Activated gamma-delta T cell treated with anti-CD3 and anti-CD28 coated beads, Interleukin-2, amount 50 U/mL, for 16 hours (primary cell): ENCODE measurements around the gene SMIM43.
"Not testable (repeated sequence)": the region's sequence is repeated elsewhere in the genome, so short reads cannot be mapped to it uniquely, and the experiment has no call there.

Experiments used
- DNase-seq: peaks from one replicate; pipeline ENCODE4 v3.0.0-alpha.2; 2020; ENCODE audit warnings: low read depth

The SMIM43 gene

DNA sequence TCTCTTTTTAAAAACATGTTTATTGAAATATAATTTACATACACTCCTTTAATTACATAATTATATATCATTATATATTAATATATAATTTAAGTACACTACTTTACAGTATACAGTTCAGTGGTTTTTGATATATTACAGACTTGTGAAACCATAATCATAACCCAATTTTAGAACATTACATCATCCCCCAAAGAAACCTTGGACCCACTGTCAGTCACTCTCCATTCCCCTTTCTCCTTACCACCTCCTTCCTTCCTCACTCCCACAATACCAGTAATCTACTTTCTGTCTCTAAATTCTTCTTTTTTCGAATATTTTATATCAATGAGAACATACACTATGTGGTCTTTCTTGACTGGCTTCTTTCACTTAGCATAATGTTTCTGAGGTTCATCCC, 18.2 kb upstream of the SMIM43 start:
- DNase-seq, result no peak

DNA sequence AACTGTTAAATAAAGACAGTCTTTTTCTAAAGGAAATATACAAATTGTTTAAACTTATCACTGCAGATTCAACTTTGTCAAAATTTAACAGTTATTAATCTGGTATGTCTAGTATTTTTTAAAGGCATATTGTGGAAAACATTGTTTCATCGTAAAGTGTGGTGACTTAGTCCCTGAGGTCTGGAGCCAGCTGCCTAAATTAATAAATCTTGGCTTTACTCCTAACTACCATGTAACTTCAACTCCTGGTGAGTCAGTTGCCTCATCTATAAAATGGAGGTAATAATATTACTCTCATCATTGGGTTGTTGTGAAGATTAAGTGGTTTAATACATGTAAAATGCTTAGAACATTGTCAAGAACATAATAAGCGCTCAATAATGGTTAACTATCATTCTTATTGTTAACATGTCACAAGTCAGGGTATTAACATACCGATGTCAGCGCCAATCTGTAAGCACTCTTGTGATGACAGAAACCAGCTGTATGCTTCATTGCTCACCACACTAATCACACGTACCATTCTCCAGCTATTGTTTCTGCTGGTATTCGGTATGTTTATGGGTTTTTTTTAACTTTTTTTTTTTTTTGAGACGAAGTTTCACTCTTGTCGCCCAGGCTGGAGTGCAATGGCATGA, 14.1 kb upstream of the SMIM43 start:
- DNase-seq, result no peak

DNA sequence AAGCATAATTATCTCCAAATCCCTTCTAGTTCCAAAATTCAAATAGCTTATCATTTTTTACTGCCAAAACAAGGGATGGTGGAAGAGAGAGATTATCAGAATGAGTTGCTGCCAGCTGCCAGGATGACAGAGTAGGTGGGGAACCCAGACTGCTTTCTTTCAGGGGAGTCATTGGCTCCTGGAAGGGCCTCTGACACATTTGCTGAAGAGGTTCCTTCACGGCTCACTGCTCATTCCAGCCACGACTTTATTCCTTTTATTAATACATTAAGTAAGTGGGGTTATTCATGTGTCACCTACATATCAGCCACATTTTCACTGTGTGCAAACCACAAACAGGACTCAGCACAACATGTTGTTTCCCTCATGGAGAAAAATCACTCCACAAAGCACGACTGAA, 12.7 kb upstream of the SMIM43 start:
- DNase-seq, result no peak

DNA sequence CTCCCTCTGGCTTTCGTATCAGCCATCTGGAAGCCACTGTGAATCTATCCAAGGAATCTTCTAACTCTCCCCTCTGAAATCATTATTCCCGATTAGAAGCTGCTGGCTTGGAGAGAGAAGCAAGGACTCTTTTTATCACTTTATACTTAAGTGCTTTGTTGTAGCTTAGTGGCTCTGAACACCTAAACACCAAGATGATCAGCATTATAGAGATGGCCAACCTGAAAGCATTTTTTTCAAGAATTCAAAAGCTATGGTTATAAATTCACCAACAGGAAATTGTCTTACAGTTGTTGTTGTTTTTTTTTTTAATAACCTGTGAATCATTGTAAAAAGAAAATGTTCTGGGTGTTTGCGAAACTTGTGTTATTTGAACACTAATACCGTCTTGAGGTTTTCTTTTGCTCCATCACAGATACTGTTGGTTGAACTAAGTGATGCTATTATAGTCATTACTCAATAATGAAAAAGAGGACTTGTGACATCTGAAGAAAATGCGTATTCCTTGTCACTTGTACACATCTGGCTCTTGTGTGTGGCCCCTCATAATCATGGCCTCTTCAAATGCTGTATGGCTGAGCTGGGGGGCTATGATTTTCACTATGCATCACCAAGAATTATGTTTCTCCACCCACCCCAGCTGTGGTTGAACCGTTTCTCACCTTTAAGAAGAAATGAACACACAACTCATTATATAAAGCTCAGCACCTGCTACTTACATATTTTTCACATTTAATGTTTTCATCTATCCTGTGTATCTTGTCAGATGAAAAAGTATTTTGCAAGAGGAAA, 11.8 kb upstream of the SMIM43 start:
- DNase-seq, result no peak

DNA sequence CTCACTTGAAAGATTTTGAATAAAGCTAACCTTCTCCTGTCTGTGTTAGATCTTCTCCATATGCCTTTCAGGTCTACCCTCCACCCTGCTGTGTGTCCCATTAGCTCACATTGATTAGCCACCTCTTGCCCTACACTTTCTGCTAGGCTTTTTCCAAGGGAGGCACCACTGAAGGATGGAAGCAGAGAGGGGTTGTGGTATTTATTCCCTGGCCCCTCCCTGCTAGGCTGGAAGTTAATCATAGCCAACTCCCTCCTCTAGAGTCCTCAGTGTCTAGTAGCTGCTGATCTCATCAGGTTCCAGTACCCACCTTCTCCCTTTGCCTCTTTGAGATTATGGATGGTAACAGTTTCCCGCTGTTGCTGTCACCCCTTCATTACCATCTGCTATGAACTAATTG, 8.9 kb upstream of the SMIM43 start:
- DNase-seq, result no peak

DNA sequence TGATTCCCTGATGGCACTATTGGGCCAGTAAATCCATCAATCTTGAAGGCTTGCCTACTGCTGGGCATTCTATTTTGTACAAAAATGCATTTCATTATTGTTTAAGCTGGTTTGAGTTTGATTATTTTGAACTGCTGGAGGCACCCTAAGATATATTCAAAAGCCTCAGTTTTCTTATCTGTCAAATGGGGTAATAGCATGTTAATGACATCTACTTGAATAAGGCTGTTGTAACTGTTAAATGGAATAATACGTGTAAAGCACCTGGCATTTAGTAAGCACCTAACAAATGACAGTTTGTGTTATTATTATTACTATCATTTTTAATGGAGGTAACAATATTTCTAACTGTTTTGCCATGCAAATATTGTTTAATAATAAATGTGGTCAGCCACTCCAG, 6.9 kb upstream of the SMIM43 start:
- DNase-seq, result no peak

DNA sequence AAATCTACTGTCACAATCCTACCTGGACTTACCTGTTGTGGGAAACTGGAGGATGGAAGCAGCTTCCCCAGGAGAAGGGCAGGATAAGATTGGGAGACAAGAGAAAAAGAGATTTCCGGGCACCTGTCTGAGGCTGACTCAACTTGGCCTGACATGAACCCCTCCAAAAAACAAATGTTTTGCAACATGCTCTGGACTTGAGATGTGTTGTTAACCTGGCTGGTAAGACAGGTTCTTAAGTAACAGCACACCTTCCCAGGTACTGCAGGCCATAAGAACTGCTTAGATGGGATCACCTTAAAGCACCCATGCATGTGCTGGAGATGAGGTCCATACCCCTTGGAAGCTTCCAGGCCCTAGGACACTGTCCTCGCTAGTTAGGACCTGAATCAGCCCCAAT, 4.4 kb upstream of the SMIM43 start:
- no peak for DNase-seq

DNA sequence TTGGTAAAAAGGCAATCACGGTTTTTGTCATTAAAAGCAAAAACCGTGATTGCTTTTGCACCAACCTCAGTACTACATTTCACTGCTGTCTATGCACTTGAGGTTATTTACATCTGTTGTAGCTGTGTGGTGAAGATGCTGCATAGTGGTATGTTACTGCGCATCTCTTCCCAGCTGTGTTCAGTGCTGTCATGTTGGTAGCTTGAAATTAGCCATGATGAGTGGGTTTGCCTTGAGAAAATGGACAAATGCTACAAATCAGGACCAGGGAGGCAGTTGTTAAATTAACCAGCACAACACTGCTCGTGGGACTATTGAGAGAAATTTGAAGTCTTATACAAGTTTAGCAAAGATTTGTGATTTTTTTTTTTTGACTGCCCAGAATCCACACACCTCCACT, 2.2 kb upstream of the SMIM43 start:
- no peak for DNase-seq

DNA sequence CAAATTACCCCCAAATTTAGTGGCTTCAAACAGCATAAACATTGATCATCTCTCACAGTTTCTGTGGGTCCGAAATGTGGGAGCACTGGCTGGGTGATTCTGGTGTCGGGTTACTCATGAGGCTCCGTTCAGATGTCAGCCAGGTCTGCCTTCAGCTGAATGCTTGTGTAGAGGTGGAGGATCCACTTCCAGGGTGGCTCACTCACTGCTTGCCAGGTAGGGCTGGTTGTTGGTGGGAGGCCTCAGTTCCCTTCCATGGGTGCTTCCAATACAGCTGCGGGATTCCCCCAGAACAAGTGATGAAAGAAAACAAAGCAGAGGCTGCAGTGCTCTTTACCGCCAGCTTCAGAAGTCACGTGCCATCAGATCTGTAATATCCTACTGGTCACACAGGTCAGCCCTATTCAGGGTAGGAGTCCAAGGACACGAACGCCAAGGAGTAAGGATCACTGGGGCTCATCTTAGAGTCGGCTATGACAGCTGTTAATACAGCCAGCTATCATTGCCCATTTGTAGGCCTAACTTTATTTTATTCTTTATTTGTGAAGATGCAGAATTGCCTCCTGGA, 1.1 kb upstream of the SMIM43 start:
- no peak for DNase-seq

DNA sequence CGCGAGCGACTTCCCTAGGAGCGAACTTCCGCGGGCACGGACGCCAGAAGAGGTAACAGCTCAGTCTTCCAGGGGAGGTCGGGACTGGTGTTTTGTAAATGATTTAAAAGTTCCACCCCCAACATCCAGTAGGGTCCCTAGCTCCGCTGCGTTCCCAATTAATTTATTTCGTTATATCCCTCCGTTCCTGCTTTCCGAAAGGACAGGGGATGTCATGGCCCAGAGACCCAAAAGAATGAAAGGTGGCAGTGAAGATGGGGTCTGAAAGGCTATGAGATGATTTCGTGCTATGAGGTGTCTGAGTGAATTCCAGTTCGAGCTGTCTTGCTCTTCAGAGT, 373 bp upstream of the SMIM43 start:
- no peak for DNase-seq

DNA sequence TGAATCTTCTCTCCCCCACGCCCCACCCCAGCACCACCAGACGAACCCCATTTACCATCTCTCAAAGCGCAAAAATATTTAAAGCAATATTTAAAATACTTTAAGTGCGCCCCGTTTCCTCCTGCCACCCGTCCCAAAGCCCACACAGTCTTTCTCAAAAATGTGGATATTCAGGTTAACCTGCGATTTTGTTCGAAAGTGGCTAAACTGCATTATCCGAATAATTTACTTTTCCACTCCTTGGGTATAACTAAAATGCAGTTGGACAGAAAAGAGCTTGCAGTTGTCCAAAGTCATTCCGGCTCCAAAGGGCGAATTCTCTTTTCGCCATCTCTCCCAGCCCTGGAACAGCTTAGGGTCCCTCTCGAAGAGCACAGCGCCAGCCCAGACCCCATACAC, 662 bp downstream of the SMIM43 start:
- no peak for DNase-seq

DNA sequence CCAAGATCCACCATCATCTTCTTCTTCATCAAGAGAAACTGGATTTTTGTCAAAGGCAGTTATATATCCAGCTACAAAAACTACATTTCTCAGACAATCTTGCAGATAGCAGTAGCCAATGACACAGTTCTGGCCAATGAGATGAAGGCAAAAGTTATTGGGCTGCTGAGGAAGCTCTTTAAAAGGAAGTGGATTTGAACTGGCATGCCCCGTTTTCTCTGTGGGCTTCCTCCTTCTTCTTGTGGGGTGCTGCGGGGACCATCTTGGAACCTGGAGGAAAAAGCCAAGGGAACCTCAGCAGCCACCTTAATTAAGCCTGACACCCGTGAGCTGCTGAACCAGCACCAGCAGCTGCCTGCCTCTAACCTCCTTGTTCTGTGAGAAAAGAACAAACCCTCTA, 4.8 kb downstream of the SMIM43 start:
- DNase-seq, result no peak

DNA sequence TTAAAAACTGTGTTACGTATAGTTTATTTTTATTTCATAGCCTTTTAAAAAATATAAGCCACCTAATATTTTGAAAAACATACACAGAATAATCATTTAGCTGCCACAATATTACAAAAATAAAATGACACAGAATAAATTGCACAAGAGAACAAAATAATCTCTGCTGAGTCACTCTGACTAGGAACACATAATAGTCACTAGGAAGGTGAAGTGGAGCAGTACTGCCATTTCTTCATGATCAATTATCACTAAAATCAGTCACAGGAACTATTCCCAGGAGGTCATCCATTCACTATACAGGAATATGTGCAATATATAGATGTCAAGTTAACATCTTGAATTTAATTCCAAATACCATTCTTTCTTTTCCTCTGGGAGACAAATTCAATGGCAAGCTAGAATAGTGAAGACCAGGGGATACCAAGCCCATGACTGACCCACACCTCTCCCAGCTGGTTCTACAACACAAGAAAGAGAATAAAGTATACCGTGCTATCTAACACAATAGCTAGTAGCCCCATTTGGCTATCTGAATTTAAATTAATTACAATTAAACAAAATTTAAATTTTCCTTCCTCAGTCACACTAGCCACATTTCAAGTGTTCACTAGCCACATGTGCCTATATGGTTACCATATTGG, 5.9 kb downstream of the SMIM43 start:
- DNase-seq, result no peak

DNA sequence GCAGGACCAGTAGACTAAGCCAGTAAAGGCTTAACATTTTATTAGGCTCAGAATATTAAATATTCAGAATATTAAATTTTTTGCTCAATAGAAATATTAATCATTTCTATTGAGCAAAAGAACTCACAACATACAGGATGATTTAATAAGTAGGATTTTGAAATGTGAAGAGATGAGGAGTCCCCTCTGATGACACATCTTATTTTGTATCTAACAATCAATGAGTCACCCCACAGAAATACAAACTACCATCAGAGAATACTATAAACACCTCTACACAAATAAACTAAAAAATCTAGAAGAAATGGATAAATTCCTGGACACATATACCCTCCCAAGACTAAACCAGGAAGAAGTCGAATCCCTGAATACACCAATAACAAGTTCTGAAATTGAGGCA, 12.8 kb downstream of the SMIM43 start:
- DNase-seq, result not testable (repeated sequence)

DNA sequence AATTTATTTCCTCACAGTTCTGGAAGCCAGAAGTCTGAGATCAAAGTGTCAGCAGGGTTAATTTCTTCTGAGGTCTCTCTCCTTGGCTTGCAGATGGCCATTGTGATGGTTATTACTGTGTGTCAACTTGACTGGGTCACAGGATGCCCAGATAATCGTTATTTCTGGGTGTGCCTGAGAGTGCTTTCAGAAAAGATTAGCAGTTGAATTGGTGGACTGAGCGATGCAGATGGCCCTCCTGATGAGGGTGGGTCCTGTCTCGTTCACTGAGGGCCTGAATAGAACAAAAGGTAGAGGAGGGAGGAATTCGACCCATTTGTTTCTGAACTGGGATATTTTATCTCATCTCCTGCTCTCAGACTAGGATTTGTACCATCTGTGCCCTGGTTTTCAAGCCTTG, 15.7 kb downstream of the SMIM43 start:
- no peak for DNase-seq

DNA sequence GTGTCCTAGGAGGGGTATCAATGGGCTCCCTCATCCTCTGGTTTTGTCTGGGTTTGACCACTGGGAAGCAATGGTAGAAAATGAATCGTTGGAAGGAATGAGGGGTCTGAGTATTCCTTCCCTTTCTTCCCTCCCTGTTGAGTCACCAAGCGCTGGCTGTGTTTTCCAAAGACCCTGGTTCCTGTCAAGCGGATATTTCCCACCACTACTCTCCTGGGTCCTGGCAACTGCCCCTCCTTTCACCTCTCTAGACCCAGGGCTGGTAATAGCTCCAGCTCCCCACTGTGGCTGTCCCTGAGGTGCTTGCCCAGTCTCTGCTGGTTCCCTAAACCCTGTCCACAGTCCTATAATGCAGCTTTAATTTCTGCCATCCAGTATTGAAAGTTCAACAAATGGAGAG, 22.2 kb downstream of the SMIM43 start:
- no peak for DNase-seq

DNA sequence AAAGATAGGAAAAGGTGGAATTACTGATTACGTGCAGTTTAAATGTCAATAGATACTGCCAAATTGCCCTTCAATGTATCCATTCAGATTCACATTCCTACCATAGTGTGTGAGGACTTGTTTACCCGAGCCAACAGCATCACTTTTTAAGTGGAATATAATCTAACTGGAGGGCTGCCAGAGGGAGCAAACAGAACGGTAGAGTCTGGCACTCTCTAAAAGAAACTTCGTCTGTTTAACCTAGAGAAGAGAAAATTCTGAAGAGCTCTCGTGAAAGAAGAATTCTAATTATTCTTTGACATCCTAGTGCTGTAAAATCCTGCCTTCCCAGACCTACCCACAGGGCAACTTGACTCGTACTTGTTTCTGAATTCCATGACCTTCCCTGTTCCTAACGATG, 23.2 kb downstream of the SMIM43 start:
- no peak for DNase-seq

DNA sequence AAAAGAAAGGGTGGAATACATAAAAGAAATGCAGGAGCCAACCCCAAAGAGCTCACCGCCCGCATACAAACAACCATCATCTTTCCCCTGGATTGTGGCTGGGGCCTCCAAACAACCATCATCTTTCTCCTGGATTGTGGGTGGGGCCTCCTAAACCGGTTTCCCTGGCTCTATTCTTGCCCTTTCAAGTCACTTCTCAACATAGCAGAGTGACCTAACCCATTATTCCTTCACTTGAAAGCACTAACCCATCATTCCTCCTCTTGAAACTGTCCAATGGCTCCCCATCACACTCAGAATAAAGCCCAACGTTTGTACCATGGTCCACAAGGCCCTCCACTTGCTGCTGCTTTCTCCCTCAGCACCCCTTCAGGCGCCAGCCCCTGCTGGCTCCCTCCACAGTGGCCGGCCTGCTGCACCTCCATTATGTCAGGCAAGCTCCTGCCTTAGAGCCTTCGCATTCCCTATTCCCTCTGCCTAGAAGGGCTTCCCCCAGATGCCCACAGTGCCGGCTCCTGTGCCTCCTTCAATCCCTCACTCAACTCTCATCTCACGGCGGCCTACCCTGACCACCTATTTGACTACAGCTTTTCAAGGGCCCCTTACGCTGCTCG, 24.1 kb downstream of the SMIM43 start:
- no peak for DNase-seq

DNA sequence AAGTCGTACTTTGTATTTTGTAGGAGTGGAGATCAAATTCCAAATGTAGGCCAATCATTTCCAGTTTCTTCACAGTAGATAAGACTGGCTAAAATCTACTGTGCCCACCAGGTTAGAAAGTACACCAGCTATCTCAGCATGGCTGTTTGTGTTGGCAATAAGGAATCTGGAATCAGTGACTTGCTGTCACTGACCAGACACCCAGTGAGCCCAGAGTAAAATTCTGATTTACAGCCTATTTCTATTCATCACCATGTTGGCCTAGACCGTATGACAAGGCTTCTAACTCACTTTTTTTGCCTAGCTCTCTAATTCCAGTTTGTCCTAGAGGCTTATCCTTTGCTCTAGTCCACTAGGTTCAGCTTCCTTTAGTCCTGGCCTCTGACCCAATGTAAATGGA, 25.4 kb downstream of the SMIM43 start:
- no peak for DNase-seq

DNA sequence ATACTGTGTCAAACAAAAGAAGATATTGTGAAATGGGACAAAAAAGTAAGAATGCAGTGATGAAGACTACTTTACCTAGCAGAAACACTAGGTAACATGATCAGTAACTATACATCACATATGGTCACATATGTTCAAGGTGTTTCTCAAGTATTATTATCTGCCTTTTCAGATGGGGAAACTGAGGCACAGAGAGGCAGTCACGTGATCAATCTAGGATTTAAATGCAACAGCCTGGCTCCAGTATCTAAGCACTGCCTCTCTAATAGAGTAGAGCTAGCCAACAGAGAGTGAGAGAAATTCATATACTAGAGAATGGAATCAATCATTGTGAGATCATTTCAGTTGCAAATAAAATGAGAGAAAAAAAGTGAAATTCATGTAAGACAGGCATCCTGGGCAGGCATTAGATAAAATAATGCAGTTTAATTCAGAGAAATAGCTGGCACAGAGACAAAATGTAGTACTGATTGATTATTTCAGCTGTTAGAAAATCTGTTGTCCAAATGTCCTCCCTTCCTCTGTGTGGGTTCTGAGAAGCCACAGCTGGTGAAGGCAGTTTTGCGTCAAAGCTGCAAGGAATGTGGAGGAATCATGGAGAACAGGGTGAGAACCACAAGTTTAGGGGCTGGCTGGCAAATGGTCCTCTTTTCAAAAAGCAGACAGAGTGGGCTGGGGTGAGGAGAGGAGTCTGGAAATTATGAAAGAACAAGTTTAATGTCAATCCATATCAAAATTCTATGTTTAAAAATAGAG, 26.0 kb downstream of the SMIM43 start:
- DNase-seq, result no peak

DNA sequence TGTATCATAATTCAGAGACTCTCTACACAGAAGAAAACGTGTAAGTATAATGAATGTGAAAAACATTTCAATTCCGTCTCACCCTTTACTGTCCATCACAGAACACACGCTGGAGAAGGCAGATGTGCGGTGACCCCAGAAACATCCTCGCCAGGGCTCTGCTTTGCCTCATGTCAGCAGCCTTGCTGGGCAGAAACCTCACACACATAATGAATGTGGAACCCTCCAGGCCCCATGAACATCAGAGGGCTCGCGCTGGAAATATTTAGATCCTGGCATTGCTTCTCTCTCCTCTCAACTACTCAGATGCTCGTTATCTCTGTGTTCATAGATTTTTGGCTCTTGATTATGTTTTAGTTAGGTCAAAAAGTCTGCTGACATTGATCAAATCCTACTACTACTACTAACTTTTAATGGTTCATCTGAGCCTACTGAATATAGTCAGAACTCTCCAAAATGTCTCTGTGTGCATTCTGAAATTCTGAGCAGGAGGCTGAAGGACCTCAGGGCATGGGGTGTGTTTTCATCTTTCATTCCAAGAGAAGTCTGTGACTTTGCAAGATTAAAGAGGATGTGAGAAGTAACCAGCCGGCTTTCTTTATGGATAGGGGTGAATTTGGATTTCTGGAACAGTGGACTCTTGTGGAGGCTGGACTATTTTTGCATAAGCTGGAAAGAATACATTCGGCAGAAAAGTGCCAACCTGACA, 27.0 kb downstream of the SMIM43 start:
- no peak for DNase-seq
